K562 (cell line): ENCODE data around the gene SEPTIN1. TPM values are rescaled to one million over a fixed set of nuclear protein-coding genes. Genes with fewer than 3 reads are reported as not detected.

Experiments used
- CREBBP ChIP-seq: IDR thresholded peaks from one replicate; pipeline ENCODE4 v1.6.1; 2012; ENCODE audit warnings: low read depth, mild to moderate bottlenecking, control low read depth, inconsistent platforms, low read length
- E2F1 ChIP-seq: sonication (generic); formaldehyde crosslinking; IDR thresholded peaks from 2 replicates; pipeline ENCODE4 v1.8.1; 2023; ENCODE audit warnings: mild to moderate bottlenecking, missing genetic modification reagents, moderate library complexity
- HINFP ChIP-seq: fragments of 450-650 bp; conservative IDR thresholded peaks from 2 replicates; pipeline ENCODE4 v1.6.1; 2016; ENCODE audit warnings: missing genetic modification characterization, low read depth, mild to moderate bottlenecking, control low read depth, missing compliant biosample characterization
- IRF1 ChIP-seq: sonication (generic); formaldehyde crosslinking; IDR thresholded peaks from 2 replicates; pipeline ENCODE4 v1.8.0; 2022; ENCODE audit warnings: missing genetic modification reagents, mild to moderate bottlenecking, borderline replicate concordance
- MNT ChIP-seq, 2 experiments: fragments of 450-650 bp; conservative IDR thresholded peaks; 2 replicates each; pipeline ENCODE4 v1.6.1; 2017; ENCODE audit warnings: mild to moderate bottlenecking in 2 of 2, moderate library complexity in 2 of 2
- MTA3 ChIP-seq: fragments of 450-650 bp; formaldehyde crosslinking; IDR thresholded peaks from 2 replicates; pipeline ENCODE4 v1.6.1; 2017; ENCODE audit warnings: mild to moderate bottlenecking, borderline replicate concordance
- NR2C2 ChIP-seq, 2 experiments: fragments of 200-800 bp in 1 of 2; sonication (Bioruptor generic) in 1 of 2; sonication (generic) in 1 of 2; formaldehyde crosslinking in 1 of 2; IDR thresholded peaks; 2 replicates each; pipeline versions ENCODE4 v1.6.1 to v1.8.0; 2016 to 2022; ENCODE audit warnings: mild to moderate bottlenecking in 1 of 2, missing compliant biosample characterization in 1 of 2, missing genetic modification characterization in 1 of 2, missing genetic modification reagents in 1 of 2
- POLR2A ChIP-seq: fragments of 450-650 bp; conservative IDR thresholded peaks from 2 replicates; pipeline ENCODE4 v1.6.1; 2016
- PTBP1 ChIP-seq: fragments of 200-400 bp; formaldehyde crosslinking; IDR thresholded peaks from 2 replicates; pipeline ENCODE4 v1.6.1; 2017; ENCODE audit warnings: low read depth, low read length
- RREB1 ChIP-seq: fragments of 250-450 bp; sonication (Bioruptor Pico); IDR thresholded peaks from 2 replicates; pipeline ENCODE4 v1.4.0; 2020
- UBTF ChIP-seq, 2 experiments: IDR thresholded peaks; 2 replicates each; pipeline ENCODE4 v1.6.1; 2012; ENCODE audit warnings: improper control_type of control experiment in 2 of 2, low read depth in 2 of 2, low read length in 2 of 2, borderline replicate concordance in 1 of 2
- polyA plus RNA-seq, 8 experiments: library from polyadenylated mRNA; depleted of rRNA in 4 of 8; stranded (reverse) in 5 of 8; unstranded in 3 of 8; fragments of >200 nt; fragmentation: Nextera tagmentation in 2 of 8; fragmentation: Illumina TruSeq in 1 of 8; extraction: Ambion mirVana in 2 of 8; extraction: Trizol in 1 of 8; gene quantifications; 2 replicates each; pipeline versions ENCODE4 v1.2.1 to v1.2.3, GENCODE V29; 2011 to 2014; ENCODE audit warnings: inconsistent platforms in 1 of 8, missing spikeins in 1 of 8
- total RNA-seq, 7 experiments: library from RNA; depleted of rRNA in 6 of 7; stranded (reverse); fragments of >200 nt in 6 of 7; fragmentation: Illumina TruSeq in 2 of 7; extraction: Trizol in 2 of 7; gene quantifications; 2 replicates each; pipeline versions ENCODE4 v1.2.1 to v1.2.3, GENCODE V29; 2011 to 2021; ENCODE audit warnings: low replicate concordance in 1 of 7

SEPTIN1 gene
- total and polyA plus RNA-seq, 9 of the 15 experiments (the other 6 are each of a cell fraction or from before 2014, with no cell fraction given): 0.23 to 5.6 (median 1.7) TPM; not detected in 1

- TF ChIP-seq E2F1 (CRISPR knock-in tag) (no peak), MNT (conservative IDR thresholded peaks at IDR 0.05) (peak; percentile 99 to 100), NR2C2 (CRISPR knock-in tag; IDR thresholded peaks at IDR 0.05) (no peak), NR2C2 (tag; IDR thresholded peaks at IDR 0.05) (0 out of 2 replicates have a peak, but pooled peaks have one; percentile 24), HINFP (no peak), MTA3 (0 out of 2 replicates have a peak, but pooled peaks have one; percentile 65), CREBBP (no peak), RREB1 (no peak), UBTF (IDR thresholded peaks at IDR 0.05; ENCODE audit: borderline replicate concordance in 1 of 2, low read depth in 2 of 2, low read length in 2 of 2) (no peak), PTBP1 (no peak), POLR2A (peak; percentile 93), IRF1 (no peak)
Observed at GRCh38 chr16:30407102-30407803, 24.9 kb upstream of the SEPTIN1 start, which contains the start of gene ZNF771 (continued).
